ENCODE data around the gene MMP10. TPM values are rescaled to one million over a fixed set of nuclear protein-coding genes. Genes with fewer than 3 reads are reported as not detected.

The MMP10 gene
- total RNA-seq, 4 donors from 2014 or later = 0.67 TPM; not detected in 3

DNA sequence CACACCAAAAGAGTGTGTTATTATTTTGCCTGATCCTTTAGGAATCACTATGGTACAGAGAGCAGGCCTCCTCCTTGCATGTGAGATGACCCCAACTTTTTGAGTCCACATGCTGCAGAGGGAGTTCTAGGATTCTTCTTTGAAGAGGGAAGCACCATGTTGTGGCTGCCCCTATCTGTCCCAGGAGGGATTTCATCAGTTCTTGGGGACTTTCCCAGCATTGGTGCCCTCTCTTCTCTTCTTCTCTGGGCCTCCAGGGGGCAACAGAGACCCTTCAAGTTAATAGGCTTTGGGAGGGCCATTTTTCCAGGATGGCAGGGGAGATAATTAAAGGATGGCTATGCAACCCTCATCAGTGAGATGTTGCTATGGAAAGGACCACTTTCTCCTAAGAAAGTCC lies 14.0 kb upstream of the MMP10 start:
- no peak for DNase-seq
- H3K27ac ChIP-seq = no peak overlapping the region
- TF ChIP-seq, protein P1, sequence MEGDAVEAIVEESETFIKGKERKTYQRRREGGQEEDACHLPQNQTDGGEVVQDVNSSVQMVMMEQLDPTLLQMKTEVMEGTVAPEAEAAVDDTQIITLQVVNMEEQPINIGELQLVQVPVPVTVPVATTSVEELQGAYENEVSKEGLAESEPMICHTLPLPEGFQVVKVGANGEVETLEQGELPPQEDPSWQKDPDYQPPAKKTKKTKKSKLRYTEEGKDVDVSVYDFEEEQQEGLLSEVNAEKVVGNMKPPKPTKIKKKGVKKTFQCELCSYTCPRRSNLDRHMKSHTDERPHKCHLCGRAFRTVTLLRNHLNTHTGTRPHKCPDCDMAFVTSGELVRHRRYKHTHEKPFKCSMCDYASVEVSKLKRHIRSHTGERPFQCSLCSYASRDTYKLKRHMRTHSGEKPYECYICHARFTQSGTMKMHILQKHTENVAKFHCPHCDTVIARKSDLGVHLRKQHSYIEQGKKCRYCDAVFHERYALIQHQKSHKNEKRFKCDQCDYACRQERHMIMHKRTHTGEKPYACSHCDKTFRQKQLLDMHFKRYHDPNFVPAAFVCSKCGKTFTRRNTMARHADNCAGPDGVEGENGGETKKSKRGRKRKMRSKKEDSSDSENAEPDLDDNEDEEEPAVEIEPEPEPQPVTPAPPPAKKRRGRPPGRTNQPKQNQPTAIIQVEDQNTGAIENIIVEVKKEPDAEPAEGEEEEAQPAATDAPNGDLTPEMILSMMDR (IDR thresholded peaks at IDR 0.05) = no peak
- TF ChIP-seq POLR2A (IDR thresholded peaks at IDR 0.05) = no peak

DNA sequence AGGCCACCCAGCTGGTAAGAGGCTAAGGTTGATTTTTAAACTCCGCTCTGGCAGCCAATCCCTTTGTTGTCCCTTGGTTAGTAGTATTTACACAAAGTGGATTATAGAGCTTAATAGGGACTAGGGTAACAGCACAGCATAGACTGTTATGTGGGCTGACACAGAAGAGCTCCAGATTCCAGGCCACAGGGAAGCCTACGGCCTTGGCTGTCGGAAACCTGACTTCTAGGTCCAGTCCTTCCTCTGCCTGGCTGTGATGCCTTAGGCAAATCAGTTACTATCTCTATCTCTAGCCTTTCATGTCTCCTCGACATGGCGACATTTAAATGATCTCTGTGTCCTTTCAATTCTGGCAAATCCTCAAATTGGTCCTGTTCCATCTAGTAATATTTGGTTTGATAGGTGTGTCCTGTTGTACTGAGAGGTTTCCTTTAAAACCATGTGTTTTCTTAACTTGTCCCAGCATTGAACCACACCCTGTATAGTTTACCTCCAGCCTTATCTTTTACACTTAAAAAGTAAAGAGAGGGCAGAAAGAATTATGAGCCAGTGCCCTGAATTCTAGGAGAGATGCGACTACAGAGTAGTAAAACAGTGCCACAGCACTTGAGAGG lies 13.4 kb upstream of the MMP10 start:
- intact Hi-C loops (cut with DNase I; ENCODE audit: low total_unique reads) = no loop called here
- TF ChIP-seq POLR2A (IDR thresholded peaks at IDR 0.05) = no peak
- TF ChIP-seq, protein P1 (IDR thresholded peaks at IDR 0.05) = no peak
- no peak overlapping the region for H3K4me3 ChIP-seq

More for the DNA sequence above, 14.0 kb upstream of the MMP10 start:
- H3K4me3 ChIP-seq = no peak overlapping the region
- no peaks in the 10 kb centered on the region for H3K27me3 ChIP-seq
- H3K9me3 ChIP-seq = no peaks in the 10 kb centered on the region
- intact Hi-C loops (cut with DNase I; ENCODE audit: low total_unique reads) = no loop called here
- H3K36me3 ChIP-seq = no peaks in the 10 kb centered on the region
- no peaks in the 10 kb centered on the region for H3K4me1 ChIP-seq

DNA sequence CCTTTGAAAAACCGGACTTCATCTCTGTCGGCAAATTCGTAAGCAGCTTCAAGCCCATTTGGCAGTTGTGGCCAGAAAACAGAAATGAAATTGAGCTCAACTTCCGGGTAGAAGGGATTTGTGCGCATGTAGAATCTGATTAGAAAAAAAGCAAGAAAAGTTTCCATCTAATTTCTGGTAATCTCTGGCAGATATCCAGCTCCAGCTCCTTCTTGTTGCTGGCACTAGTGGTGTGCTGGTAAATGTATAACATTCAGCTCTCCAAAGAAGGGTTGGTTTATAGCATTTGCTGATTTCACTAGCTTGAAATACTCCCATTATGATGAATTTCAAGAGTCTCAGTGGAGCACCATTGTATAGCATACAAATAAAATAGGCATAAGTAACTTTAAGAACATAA lies 12.2 kb upstream of the MMP10 start:
- no peak overlapping the region for H3K4me3 ChIP-seq

More for the DNA sequence above, 13.4 kb upstream of the MMP10 start:
- no peaks in the 10 kb centered on the region for H3K9me3 ChIP-seq
- no peaks in the 10 kb centered on the region for H3K36me3 ChIP-seq
- no peaks in the 10 kb centered on the region for H3K4me1 ChIP-seq
- no peaks in the 10 kb centered on the region for H3K27me3 ChIP-seq
- DNase-seq = no peak
- no peak overlapping the region for H3K27ac ChIP-seq

DNA sequence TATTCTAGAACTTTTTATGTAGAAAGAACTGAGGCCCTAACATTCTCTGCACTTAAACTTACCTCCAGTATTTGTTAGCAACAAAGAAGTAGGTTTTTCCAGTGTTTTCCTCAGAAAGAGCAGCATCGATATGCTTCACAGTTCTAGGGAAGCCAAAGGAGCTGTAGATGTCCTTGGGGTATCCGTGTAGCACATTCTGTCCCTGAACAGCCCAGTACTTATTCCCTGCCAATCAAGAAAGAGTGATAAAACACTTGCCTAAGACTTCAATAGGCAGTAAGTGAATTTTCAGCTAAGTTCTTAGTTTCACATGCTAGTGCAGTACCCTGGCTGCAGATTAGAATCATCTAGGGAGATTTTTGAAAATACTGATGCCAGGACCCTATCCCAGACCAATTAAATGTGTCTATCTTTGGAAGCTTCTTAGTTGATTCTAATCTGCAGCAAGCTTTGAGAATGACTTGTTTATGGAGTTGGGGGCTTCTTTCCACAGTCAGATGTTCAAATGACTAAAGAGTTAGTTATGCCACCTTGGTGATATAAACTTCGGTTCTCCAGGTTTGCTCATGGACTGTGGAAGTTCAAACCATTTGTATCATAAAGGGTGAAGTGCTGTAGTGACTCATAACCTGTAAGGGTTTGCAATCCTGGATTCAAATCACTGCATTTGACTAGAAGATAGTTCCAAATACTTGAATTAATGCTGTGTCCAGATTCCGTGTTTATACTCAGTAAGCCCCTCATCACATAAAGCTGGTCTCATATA lies 11.0 kb upstream of the MMP10 start:
- no peak overlapping the region for H3K27ac ChIP-seq
- no peak overlapping the region for H3K4me3 ChIP-seq
- intact Hi-C loops (cut with DNase I; ENCODE audit: low total_unique reads) = no loop called here
- no peaks in the 10 kb centered on the region for H3K27me3 ChIP-seq
- no peaks in the 10 kb centered on the region for H3K9me3 ChIP-seq
- H3K4me1 ChIP-seq = no peaks in the 10 kb centered on the region
- DNase-seq = no peak
- H3K36me3 ChIP-seq = no peaks in the 10 kb centered on the region
- TF ChIP-seq, protein P1 (IDR thresholded peaks at IDR 0.05) = no peak
- no peak for TF ChIP-seq POLR2A (IDR thresholded peaks at IDR 0.05)

More for the DNA sequence above, 12.2 kb upstream of the MMP10 start:
- H3K4me1 ChIP-seq = no peaks in the 10 kb centered on the region
- no peak for TF ChIP-seq POLR2A (IDR thresholded peaks at IDR 0.05)
- TF ChIP-seq, protein P1 (IDR thresholded peaks at IDR 0.05) = no peak
- intact Hi-C loops (cut with DNase I; ENCODE audit: low total_unique reads) = no loop called here
- H3K9me3 ChIP-seq = no peaks in the 10 kb centered on the region
- H3K36me3 ChIP-seq = no peaks in the 10 kb centered on the region
- H3K27ac ChIP-seq = no peak overlapping the region
- no peaks in the 10 kb centered on the region for H3K27me3 ChIP-seq
- DNase-seq = no peak

DNA sequence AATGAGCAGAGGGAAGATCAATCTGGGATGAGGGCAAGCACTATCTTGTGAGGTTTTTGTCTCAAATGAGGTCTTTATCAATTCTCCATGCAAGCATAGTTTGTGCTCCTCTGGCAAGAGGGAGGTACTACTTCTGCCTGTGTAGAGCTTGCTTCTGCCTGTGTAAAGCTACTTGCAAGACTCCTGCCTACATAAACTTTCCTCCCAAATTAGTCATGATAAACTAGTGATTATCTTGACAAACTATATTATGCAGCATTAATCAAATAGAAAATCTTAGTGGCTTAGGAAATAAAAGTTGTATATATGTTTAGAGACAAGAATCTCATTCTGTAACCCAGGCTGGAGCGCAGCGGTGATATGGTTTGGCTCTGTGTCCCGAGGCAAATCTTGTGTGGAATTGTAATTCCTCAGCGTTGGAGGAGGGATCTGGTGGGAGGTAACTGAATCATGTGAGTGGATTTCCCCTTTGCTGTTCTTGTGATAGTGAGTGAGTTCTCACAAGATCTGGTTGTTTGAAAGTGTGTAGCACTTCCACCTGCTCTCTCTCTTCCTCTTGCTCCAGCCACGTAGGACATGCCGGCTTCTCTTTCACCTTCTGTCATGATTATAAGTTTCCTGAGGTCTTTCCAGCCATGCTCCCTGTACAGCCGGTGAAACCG lies 8.0 kb upstream of the MMP10 start:
- no peak for DNase-seq
- intact Hi-C loops (cut with DNase I; ENCODE audit: low total_unique reads) = no loop called here
- H3K36me3 ChIP-seq = no peaks in the 10 kb centered on the region

More for the DNA sequence above, 8.0 kb upstream of the MMP10 start:
- Histone ChIP-seq H3K27ac (no peak overlapping the region), H3K4me1 (no peaks in the 10 kb centered on the region), H3K9me3 (no peaks in the 10 kb centered on the region), H3K4me3 (no peak overlapping the region), H3K27me3 (no peaks in the 10 kb centered on the region)
- TF ChIP-seq, protein P1 (IDR thresholded peaks at IDR 0.05) = no peak
- TF ChIP-seq POLR2A (IDR thresholded peaks at IDR 0.05) = no peak

Measured in uterus (tissue), 4 donors.